Activated T-cell treated with anti-CD3 and anti-CD28 coated beads, Interleukin-2, amount 50 U/mL, for 1 hour (primary cell): ENCODE results near the gene EFCAB12.
"Not testable (repeated sequence)": the region's sequence is repeated elsewhere in the genome, so short reads cannot be mapped to it uniquely, and the experiment has no call there.

Source experiments
- DNase-seq: peaks from one replicate; pipeline ENCODE4 v3.0.0-alpha.2; 2020

Gene EFCAB12

GRCh38 chr3:129418041-129418973, 10.1 kb downstream of the EFCAB12 start:
- no peak for DNase-seq

GRCh38 chr3:129417326-129417725, 11.1 kb downstream of the EFCAB12 start:
- no peak for DNase-seq

GRCh38 chr3:129416415-129416814, 12.0 kb downstream of the EFCAB12 start:
- DNase-seq, result no peak

- DNase-seq, result no peak
These were observed 12.6 kb downstream of the EFCAB12 start for GRCh38 chr3:129415830-129416229.

GRCh38 chr3:129415378-129415777, 13.1 kb downstream of the EFCAB12 start:
- DNase-seq, result no peak

- no peak for DNase-seq
These were observed 14.5 kb downstream of the EFCAB12 start for GRCh38 chr3:129413687-129414506.

GRCh38 chr3:129413238-129413637, 15.2 kb downstream of the EFCAB12 start:
- DNase-seq, result not testable (repeated sequence)

- no peak for DNase-seq
These were observed 15.8 kb downstream of the EFCAB12 start for GRCh38 chr3:129412542-129413198.

GRCh38 chr3:129410971-129411370, 17.5 kb downstream of the EFCAB12 start:
- no peak for DNase-seq

- no peak for DNase-seq
These were observed 18.9 kb downstream of the EFCAB12 start for GRCh38 chr3:129409541-129409940.

- DNase-seq, result no peak
These were observed 23.8 kb downstream of the EFCAB12 start for GRCh38 chr3:129404610-129405009.

- DNase-seq, result no peak
These were observed 24.3 kb downstream of the EFCAB12 start for GRCh38 chr3:129404130-129404529.

- no peak for DNase-seq
These were observed 25.0 kb downstream of the EFCAB12 start for GRCh38 chr3:129403450-129403849.

- DNase-seq, result no peak
These were observed 25.8 kb downstream of the EFCAB12 start for GRCh38 chr3:129402616-129403015.

GRCh38 chr3:129402210-129402609, 26.2 kb downstream of the EFCAB12 start:
- no peak for DNase-seq

- DNase-seq, result no peak
These were observed 28.5 kb downstream of the EFCAB12 start for GRCh38 chr3:129399895-129400357.

GRCh38 chr3:129399145-129399894, 29.1 kb downstream of the EFCAB12 start:
- DNase-seq, result peak; percentile 69

- DNase-seq, result no peak
These were observed 29.7 kb downstream of the EFCAB12 start for GRCh38 chr3:129398803-129399144.

GRCh38 chr3:129393760-129394564, 34.5 kb downstream of the EFCAB12 start:
- DNase-seq, result not testable (repeated sequence)

- no peak for DNase-seq
These were observed 35.2 kb downstream of the EFCAB12 start for GRCh38 chr3:129393271-129393670.

GRCh38 chr3:129392106-129392887, 36.1 kb downstream of the EFCAB12 start:
- not testable (repeated sequence) for DNase-seq
